Thoracic aorta (tissue), 2 donors: ENCODE data around the gene TMEM255A. TPM values are rescaled to one million over a fixed set of nuclear protein-coding genes. Genes with fewer than 3 reads are reported as not detected.

Experiments used
- ATAC-seq: fragments of 150-250 bp; one replicate; pipeline ENCODE4 v1.8.0; 2017; ENCODE audit warnings: low read depth; ENCODE audit not compliant: insufficient number of reproducible peaks, low FRiP score
- DNase-seq: peaks from one replicate; pipeline ENCODE4 v3.0.0-alpha.2; 2020; ENCODE audit warnings: low spot score
- H3K27ac ChIP-seq, 2 donors: fragments of 200-600 bp; sonication (generic); 1 replicate in 1 of 2; 2 replicates in 1 of 2; pipeline ENCODE4 v1.5.1; 2016; ENCODE audit warnings: mild to moderate bottlenecking in 2 of 2, moderate library complexity in 2 of 2
- H3K27me3 ChIP-seq: fragments of 200-600 bp; sonication (generic); replicated peaks from 2 replicates; pipeline ENCODE4 v1.6.0; 2016; ENCODE audit warnings: mild to moderate bottlenecking; ENCODE audit not compliant: insufficient read depth
- H3K36me3 ChIP-seq: fragments of 200-600 bp; sonication (generic); one replicate; pipeline ENCODE4 v1.5.1; 2016
- H3K4me1 ChIP-seq, 2 donors: fragments of 200-600 bp; sonication (generic); 1 replicate in 1 of 2; 2 replicates in 1 of 2; pipeline versions ENCODE4 v1.5.1 to v1.6.0; 2016; ENCODE audit warnings: low read depth in 2 of 2, mild to moderate bottlenecking in 1 of 2; ENCODE audit not compliant: control insufficient read depth in 1 of 2
- H3K4me3 ChIP-seq: fragments of 200-600 bp; sonication (generic); 2 replicates; pipeline ENCODE4 v1.5.1; 2016; ENCODE audit warnings: mild to moderate bottlenecking
- H3K9me3 ChIP-seq: fragments of 200-600 bp; sonication (generic); 2 replicates; pipeline ENCODE4 v1.5.1; 2016
- total RNA-seq, 2 donors: library from RNA; depleted of rRNA; stranded (reverse); fragments of >200 nt; gene quantifications; one replicate each; pipeline versions ENCODE4 v1.1.0 to v1.2.3, GENCODE V29; 2016
- TF ChIP-seq, protein P1 (sequence below): fragments of 200-600 bp; sonication (generic); IDR thresholded peaks from one replicate; pipeline ENCODE4 v1.5.1; 2019; ENCODE audit warnings: antibody characterized with exemption

Gene TMEM255A
- total RNA-seq, 2 donors from 2014 or later = 1.1 TPM

DNA sequence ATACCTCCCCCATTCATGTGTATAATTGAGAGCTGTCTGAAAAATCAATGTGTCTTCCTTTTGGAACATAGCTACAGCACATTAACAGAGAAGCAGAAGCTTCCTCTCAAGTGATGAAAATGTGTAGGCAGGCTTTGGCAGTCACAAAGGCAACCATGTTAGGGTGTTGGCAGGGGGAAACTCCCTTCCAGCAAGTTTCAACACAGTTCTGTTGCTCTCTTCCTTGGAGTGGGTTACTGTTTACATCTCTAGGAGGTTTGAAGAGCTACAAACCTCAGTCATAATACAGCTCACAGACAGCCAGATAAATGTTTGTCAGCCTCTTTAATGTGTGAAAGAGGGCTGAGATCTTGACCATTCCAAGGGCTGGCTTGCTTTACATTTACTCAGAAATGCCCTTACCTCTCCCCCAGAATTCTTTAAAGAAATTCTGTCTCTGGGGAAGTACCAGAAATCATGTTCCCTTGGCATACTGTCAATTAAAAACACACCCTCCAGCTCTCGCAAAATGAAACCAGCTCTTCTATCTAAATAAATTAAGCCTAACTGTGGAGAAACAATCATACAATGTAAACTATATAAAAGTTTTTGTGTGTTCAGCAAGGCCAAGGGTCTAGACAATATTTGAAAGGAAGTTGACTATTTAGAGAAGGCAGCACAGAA is 41.8 kb downstream of the TMEM255A start:
- H3K27me3 ChIP-seq = no peaks in the 10 kb centered on the region
- H3K9me3 ChIP-seq = no peaks in the 10 kb centered on the region
- H3K4me3 ChIP-seq = no peak overlapping the region
- no peak overlapping the region for H3K27ac ChIP-seq
- no peaks in the 10 kb centered on the region for H3K4me1 ChIP-seq
- no peak for DNase-seq
- TF ChIP-seq, protein P1, sequence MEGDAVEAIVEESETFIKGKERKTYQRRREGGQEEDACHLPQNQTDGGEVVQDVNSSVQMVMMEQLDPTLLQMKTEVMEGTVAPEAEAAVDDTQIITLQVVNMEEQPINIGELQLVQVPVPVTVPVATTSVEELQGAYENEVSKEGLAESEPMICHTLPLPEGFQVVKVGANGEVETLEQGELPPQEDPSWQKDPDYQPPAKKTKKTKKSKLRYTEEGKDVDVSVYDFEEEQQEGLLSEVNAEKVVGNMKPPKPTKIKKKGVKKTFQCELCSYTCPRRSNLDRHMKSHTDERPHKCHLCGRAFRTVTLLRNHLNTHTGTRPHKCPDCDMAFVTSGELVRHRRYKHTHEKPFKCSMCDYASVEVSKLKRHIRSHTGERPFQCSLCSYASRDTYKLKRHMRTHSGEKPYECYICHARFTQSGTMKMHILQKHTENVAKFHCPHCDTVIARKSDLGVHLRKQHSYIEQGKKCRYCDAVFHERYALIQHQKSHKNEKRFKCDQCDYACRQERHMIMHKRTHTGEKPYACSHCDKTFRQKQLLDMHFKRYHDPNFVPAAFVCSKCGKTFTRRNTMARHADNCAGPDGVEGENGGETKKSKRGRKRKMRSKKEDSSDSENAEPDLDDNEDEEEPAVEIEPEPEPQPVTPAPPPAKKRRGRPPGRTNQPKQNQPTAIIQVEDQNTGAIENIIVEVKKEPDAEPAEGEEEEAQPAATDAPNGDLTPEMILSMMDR = no peak
- no peaks in the 10 kb centered on the region for H3K36me3 ChIP-seq
- ATAC-seq = no peak

DNA sequence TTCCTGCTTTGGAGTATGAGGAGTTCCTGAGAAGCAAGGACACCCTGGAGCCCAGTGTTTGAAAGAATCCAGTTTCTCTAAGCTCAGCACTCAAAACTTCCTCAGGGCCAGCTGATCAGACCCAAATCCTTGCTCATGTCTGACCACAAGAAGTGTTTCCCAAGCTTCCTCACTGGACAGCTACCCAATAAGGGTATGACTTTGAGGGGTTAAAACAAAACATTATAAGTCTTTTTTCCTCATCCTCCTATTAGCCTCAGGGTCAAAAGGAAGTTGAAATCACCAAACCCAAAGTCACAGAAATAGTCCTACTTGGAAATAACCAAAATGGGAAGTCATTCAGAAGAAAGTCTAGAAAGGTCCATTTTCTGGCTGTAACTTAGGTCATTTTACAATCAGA is 46.9 kb downstream of the TMEM255A start:
- H3K4me1 ChIP-seq = no peaks in the 10 kb centered on the region
- H3K27me3 ChIP-seq = no peaks in the 10 kb centered on the region
- H3K27ac ChIP-seq = no peak overlapping the region
- ATAC-seq (no peak), DNase-seq (no peak)
- H3K4me3 ChIP-seq = no peak overlapping the region
- H3K36me3 ChIP-seq = no peaks in the 10 kb centered on the region
- no peaks in the 10 kb centered on the region for H3K9me3 ChIP-seq
- TF ChIP-seq, protein P1 = no peak

DNA sequence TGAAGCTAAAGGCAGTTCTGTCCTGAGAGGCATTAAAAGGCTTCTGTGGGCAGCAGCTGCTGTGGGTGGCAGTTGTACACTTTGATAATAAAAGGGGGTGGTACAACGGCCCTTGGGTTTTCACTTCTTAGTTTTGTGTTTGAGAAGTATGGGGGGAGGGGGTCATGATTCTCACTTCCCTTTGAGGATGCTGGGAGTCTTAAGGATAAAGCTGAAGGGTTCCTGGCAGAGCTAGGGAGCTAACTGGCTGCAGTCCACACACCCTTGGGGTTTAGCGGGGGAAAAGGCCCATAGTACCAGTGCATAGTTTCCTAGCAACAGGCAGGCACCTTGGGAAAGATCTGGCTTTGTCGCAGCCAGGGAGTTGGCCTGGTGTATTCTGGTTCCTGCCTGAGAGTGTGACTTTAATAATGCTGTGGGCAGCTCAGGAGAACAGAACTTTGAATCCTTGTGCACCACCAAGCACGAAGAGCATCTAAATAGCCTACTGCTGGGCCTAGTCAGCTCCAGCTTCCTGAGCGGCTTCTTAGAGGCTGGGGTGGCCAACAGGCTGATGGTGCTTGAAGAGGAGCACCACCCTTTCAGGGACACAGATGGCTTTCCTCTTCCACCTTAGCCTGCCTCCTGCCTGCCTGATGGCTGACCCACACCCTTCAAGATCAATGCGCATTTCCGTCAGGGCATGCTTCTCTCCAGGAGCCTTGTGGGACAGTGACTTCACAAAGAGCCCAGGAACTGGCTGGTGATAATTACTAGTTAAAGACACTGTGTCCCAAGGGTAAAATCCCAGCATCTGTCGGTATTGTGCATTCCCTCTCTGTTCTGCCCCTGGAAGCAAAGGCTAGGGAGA is 48.2 kb downstream of the TMEM255A start:
- ATAC-seq = no peak

DNA sequence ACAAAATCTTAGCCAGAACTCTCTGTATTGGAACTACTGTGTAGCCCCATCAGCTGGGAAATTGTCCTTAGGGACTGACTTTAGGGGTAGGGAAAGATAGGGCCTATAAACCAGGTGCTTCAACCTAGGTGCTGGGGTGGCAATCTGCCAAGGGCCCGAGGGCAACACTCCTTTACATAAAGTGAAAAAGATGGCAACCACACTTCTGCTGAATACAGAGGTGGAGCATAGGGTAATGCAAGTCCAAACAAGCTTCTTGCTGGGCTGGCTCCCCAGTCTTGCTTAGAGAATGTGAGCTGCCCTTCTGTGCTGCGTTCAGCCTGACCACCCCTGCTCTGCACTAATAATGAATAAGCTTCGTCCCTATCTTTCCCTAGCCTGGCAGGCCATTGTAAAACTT is 50.9 kb downstream of the TMEM255A start:
- TF ChIP-seq, protein P1 = no peak
- no peak for DNase-seq
- no peaks in the 10 kb centered on the region for H3K9me3 ChIP-seq
- H3K27me3 ChIP-seq = no peaks in the 10 kb centered on the region
- H3K4me3 ChIP-seq = no peak overlapping the region
- no peaks in the 10 kb centered on the region for H3K36me3 ChIP-seq
- ATAC-seq = no peak
- H3K27ac ChIP-seq = no peak overlapping the region
- no peaks in the 10 kb centered on the region for H3K4me1 ChIP-seq

More for the DNA sequence above, 48.2 kb downstream of the TMEM255A start:
- H3K27me3 ChIP-seq = no peaks in the 10 kb centered on the region
- no peak overlapping the region for H3K27ac ChIP-seq
- H3K36me3 ChIP-seq = no peaks in the 10 kb centered on the region
- H3K9me3 ChIP-seq = no peaks in the 10 kb centered on the region
- TF ChIP-seq, protein P1 = no peak
- H3K4me3 ChIP-seq = no peak overlapping the region
- H3K4me1 ChIP-seq = no peaks in the 10 kb centered on the region
- DNase-seq = no peak

DNA sequence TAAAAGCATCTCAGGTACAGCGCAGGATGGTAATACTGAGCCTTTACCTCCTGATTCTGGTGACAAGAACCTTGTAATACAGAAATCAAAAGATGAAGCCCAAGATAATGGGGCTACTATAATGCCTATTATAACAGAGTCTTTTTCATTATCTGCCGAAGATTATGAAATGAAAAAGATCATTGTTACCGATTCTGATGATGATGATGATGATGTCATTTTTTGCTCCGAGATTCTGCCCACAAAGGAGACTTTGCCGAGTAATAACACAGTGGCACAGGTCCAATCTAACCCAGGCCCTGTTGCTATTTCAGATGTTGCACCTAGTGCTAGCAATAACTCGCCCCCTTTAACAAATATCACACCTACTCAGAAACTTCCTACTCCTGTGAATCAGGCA is 57.5 kb downstream of the TMEM255A start:
- TF ChIP-seq, protein P1 = no peak
- Histone ChIP-seq H3K27ac (no peak overlapping the region), H3K4me3 (no peak overlapping the region), H3K36me3 (peaks cover 3% of the 10 kb centered on the region), H3K9me3 (no peaks in the 10 kb centered on the region), H3K4me1 (no peaks in the 10 kb centered on the region), H3K27me3 (no peaks in the 10 kb centered on the region)
- ATAC-seq = no peak
- no peak for DNase-seq
